Pancreas (tissue), 10 donors: ENCODE measurements around the gene ZSCAN1. TPM values are rescaled to one million over a fixed set of nuclear protein-coding genes. Genes with fewer than 3 reads are reported as not detected.

Experiments used
- ATAC-seq, 4 donors: fragments of 200-7000 bp; cut with Tn5 transposase; one replicate each; pipeline versions ENCODE4 v1.8.0 to v1.9.1; 2020; ENCODE audit warnings: mild to moderate bottlenecking in 4 of 4, moderate library complexity in 4 of 4
- DNase-seq, 6 donors: peaks; one replicate each; pipeline ENCODE4 v3.0.0-alpha.2; 2020
- FAIRE-seq: peaks from 2 replicates; lab custom pipeline; 2012; peaks lifted over from hg19 to GRCh38; lab: Jason Lieb, UNC
- H3K27ac ChIP-seq, 4 donors: fragments of 200-600 bp; sonication (generic); 1 replicate in 3 of 4; 2 replicates in 1 of 4; pipeline versions ENCODE4 v1.5.0 to v1.8.0; 2020
- H3K27me3 ChIP-seq, 4 donors: fragments of 200-600 bp; one replicate each; pipeline ENCODE4 v1.8.0; 2021
- H3K36me3 ChIP-seq, 3 donors: fragments of 200-600 bp; sonication (generic) in 1 of 3; one replicate each; pipeline versions ENCODE4 v1.5.0 to v1.8.0; 2020 to 2021
- H3K4me1 ChIP-seq, 3 donors: fragments of 200-600 bp; one replicate each; pipeline ENCODE4 v1.8.0; 2021
- H3K4me3 ChIP-seq, 4 donors: fragments of 200-600 bp; sonication (generic) in 2 of 4; one replicate each; pipeline versions ENCODE4 v1.5.0 to v1.8.0; 2020 to 2021
- H3K9me3 ChIP-seq, 4 donors: fragments of 200-600 bp; one replicate each; pipeline ENCODE4 v1.8.0; 2021
- WGBS, 2 donors: extraction: QIAGEN DNeasy Blood & Tissue Kit; methylation state at CpG; one replicate each; pipeline ENCODE4 v1.1.7; 2013; 5-methylcytosine and 5-hydroxymethylcytosine counted together
- intact Hi-C, 3 donors: fragments of 100-400 bp; cut with DNase I; formaldehyde crosslinking; loops; one replicate each; pipeline versions ENCODE4 v1.11.1 to v1.14.2; 2022
- polyA plus RNA-seq, 2 donors: library from polyadenylated mRNA; stranded (reverse); fragments of 200-250 nt; gene quantifications; one replicate each; pipeline ENCODE4 v1.2.3, GENCODE V29; 2013
- total RNA-seq, 6 donors: library from RNA; stranded (reverse); fragmentation: NEBNext Ultra II Directional in 4 of 6; extraction: Animal tissue kit (Norgen Biotek cat#: 25700) in 4 of 6; gene quantifications; one replicate each; pipeline versions ENCODE4 v1.2.1 to v1.2.4, GENCODE V29; 2021 to 2023
- TF ChIP-seq, protein P1 (sequence below), 4 donors: fragments of 200-600 bp; sonication (generic) in 3 of 4; IDR thresholded peaks; one replicate each; pipeline versions ENCODE4 v1.5.0 to v1.8.0; 2021; ENCODE audit warnings: antibody characterized with exemption in 4 of 4
- donor health status: healthy with polysubstance abuse.
- donor health status: DM: no; HTN: no; CAD: no; lungs with moderate emphysema.
- donor health status: DM: no; HTN: no; CAD: no.
- donor health status: control.
- donor health status: control.
- donor health status: Bipolar disorder and iron deficiency.
- donor health status: DM: yes; HTN: yes; CAD: no.
- donor health status: DM: no; HTN: no; CAD: no.
- donor health status: DM: no; HTN: no; CAD: no.
- donor health status: DM: yes; HTN: yes; CAD: no.

The ZSCAN1 gene
- total and polyA plus RNA-seq, 8 donors, result 0.25 to 7.1 (median 0.34) TPM; not detected in 1

DNA sequence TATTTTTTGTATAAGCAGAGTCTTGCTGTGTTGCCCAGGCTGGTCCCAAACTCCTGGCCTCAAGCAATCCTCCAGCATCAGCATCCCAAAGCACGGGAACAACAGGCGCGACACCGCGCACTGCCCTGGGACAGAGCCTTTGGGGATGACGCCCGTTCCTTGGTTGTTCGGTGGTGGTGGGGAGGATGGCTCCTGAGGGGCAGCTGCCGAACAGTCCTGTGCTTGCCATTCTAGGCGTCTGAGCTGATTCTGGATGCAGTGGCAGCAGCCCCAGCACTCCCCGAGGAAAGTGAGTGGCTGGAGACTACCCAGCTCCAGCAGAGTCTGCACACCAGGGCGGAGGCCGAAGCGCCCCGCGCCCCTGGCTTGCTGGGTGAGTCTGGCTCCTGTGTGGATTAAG is 18.4 kb downstream of the ZSCAN1 start:
- no peak for FAIRE-seq

DNA sequence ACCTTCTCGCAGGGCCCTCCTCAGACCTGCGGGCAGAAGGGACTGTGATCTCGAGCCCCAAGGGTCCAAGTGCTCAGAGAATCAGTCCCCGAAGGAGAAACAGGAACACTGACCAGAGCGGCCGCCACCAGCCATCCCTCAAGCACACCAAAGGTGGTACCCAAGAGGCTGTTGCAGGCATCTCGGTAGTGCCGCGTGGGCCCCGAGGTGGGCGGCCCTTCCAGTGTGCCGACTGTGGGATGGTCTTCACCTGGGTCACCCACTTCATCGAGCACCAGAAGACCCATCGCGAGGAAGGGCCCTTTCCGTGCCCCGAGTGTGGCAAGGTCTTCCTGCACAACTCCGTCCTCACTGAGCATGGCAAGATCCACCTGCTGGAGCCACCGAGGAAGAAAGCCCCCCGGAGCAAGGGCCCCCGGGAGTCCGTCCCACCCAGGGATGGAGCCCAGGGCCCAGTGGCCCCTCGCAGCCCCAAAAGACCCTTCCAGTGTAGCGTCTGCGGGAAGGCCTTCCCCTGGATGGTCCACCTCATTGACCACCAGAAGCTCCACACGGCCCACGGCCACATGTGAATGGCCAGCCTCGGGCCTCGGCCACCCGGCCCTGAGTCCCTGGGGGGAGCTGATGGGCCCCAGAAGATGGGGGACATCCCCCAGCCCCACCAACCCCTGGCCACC is 19.8 kb downstream of the ZSCAN1 start:
- H3K27me3 ChIP-seq, result no peaks in the 10 kb centered on the region
- H3K9me3 ChIP-seq, result peaks cover 0 to 3% (median 0%) of the 10 kb centered on the region in 4 donors
- intact Hi-C loops, result no loop called here
- WGBS, 2 donors, result 80 to 90% methylated on average over 29 to 30 of the region's 30 CpGs
- H3K4me3 ChIP-seq, result no peak overlapping the region
- no peaks in the 10 kb centered on the region for H3K36me3 ChIP-seq
- H3K27ac ChIP-seq, result no peak overlapping the region
- FAIRE-seq (no peak), ATAC-seq (no peak), DNase-seq (no peak)
- no peaks in the 10 kb centered on the region for H3K4me1 ChIP-seq
- TF ChIP-seq, protein P1, sequence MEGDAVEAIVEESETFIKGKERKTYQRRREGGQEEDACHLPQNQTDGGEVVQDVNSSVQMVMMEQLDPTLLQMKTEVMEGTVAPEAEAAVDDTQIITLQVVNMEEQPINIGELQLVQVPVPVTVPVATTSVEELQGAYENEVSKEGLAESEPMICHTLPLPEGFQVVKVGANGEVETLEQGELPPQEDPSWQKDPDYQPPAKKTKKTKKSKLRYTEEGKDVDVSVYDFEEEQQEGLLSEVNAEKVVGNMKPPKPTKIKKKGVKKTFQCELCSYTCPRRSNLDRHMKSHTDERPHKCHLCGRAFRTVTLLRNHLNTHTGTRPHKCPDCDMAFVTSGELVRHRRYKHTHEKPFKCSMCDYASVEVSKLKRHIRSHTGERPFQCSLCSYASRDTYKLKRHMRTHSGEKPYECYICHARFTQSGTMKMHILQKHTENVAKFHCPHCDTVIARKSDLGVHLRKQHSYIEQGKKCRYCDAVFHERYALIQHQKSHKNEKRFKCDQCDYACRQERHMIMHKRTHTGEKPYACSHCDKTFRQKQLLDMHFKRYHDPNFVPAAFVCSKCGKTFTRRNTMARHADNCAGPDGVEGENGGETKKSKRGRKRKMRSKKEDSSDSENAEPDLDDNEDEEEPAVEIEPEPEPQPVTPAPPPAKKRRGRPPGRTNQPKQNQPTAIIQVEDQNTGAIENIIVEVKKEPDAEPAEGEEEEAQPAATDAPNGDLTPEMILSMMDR (IDR thresholded peaks at IDR 0.05), result no peak

More for the DNA sequence above, 18.4 kb downstream of the ZSCAN1 start:
- ATAC-seq (no peak), DNase-seq (no peak)
- Histone ChIP-seq H3K4me1 (no peaks in the 10 kb centered on the region), H3K36me3 (no peaks in the 10 kb centered on the region), H3K9me3 (no peaks in the 10 kb centered on the region), H3K27me3 (no peaks in the 10 kb centered on the region), H3K27ac (no peak overlapping the region), H3K4me3 (no peak overlapping the region)
- TF ChIP-seq, protein P1 (IDR thresholded peaks at IDR 0.05), result no peak
- WGBS, 2 donors, result 88 to 93% methylated on average over 16 of the region's 16 CpGs
- intact Hi-C loops, result no loop called here

DNA sequence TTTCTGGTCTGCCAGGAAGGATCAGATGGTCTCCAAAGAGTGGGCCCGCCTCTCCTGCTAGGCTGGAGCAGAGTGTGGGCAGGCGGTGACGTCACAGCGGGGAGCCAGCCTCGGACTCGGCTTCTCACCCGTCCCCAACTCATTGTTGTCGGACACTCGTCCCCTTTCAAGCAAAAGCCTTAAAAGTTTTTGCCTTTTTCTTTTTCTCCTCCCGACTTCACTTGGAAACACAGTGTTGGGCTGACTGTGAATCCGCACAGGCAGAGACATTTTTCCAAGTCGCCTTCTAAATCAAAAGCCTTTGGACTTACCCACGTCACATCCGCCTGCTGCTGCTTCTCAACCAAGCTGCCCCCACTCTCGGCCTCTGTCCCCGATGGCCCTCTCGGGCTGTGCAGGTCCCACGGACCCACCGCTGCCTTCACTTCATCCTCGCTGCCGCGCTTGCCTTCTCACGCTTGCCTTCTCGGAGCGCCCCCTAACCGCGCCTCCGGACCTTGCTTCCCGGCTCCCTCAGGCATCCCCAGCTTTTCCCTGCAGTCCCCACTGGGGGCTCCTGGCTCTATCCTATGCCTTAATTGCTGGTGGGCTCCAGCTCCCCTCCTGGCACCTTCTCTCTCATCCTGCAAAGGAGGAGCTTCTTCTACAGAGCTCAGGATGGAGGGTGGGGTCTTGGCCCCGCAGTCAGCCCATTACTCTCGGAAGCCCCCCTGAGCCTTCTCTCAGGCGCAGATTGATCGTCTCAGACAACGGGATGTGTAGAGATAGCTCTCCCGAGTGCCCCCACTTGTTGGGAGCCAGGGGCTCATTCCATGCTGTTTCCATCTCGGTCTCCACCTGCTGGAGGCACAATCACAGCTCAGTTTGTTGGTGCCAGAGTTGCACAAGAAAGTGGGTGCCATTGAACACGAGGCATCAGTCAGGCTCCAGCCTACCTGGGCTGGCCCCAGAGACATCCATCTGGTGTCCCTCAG is 21.4 kb downstream of the ZSCAN1 start:
- H3K27me3 ChIP-seq, result no peaks in the 10 kb centered on the region
- intact Hi-C loops, result no loop called here
- DNase-seq, result peak in 1 of 6 donors; percentile 27
- peaks cover 0 to 3% (median 0%) of the 10 kb centered on the region in 4 donors for H3K9me3 ChIP-seq
- no peaks in the 10 kb centered on the region for H3K36me3 ChIP-seq
- WGBS, 2 donors, result 17 to 24% methylated on average over 37 of the region's 37 CpGs
- peak in 2 of 4 donors; percentile 7 to 9 for ATAC-seq
- H3K4me1 ChIP-seq, result no peaks in the 10 kb centered on the region
- TF ChIP-seq, protein P1 (IDR thresholded peaks at IDR 0.05), result no peak
- peak overlapping the region in 2 of 4 donors; percentile 18 to 27 for H3K4me3 ChIP-seq
- peak overlapping the region in 3 of 4 donors; percentile 14 to 55 (median 53) for H3K27ac ChIP-seq
- FAIRE-seq, result no peak

DNA sequence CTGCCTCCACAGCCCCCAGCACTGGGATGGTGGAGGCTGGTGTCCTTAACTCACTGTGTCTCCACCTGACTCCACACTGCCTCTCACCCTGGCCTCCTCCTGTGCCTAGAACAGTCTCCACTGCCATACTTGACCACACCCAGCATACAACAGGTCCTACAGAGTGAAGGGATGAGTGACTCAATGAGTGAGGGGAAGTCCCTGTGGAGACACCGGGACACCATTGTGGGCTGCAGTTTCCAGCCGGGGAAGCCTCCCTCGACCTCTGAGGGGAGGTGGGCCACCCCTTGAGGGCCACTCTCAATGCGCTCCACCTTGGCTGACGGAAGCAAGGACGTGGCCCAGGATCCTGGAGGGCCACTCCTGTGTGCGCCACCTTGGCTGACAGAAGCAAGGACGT is 22.4 kb downstream of the ZSCAN1 start:
- H3K36me3 ChIP-seq, result no peaks in the 10 kb centered on the region
- no peaks in the 10 kb centered on the region for H3K4me1 ChIP-seq
- H3K4me3 ChIP-seq, result no peak overlapping the region
- WGBS, 2 donors, result 78 to 86% methylated on average over 8 of the region's 8 CpGs
- TF ChIP-seq, protein P1 (IDR thresholded peaks at IDR 0.05), result no peak
- H3K27ac ChIP-seq, result no peak overlapping the region
- intact Hi-C loops, result no loop called here
- FAIRE-seq, result no peak
- DNase-seq, result no peak
- H3K27me3 ChIP-seq, result no peaks in the 10 kb centered on the region
- H3K9me3 ChIP-seq, result peaks cover 0 to 3% (median 0%) of the 10 kb centered on the region in 4 donors
- no peak for ATAC-seq
